HepG2 (cell line): ENCODE data around the gene UNC13D. TPM values are rescaled to one million over a fixed set of nuclear protein-coding genes. Genes with fewer than 3 reads are reported as not detected.

ENCODE experiments used
- CCAR2 ChIP-seq: fragments of 200-400 bp; formaldehyde crosslinking; optimal IDR thresholded peaks from 2 replicates; pipeline ENCODE3; 2018; ENCODE audit warnings: low read depth, mild to moderate bottlenecking, low read length, moderate library complexity
- FLYWCH1 ChIP-seq: sonication (generic); formaldehyde crosslinking; IDR thresholded peaks from 2 replicates; pipeline ENCODE4 v1.8.1; 2023; ENCODE audit warnings: mild to moderate bottlenecking, missing genetic modification reagents
- HDAC2 ChIP-seq: sonication (generic); formaldehyde crosslinking; IDR thresholded peaks from 2 replicates; pipeline ENCODE4 v1.4.0; 2020; ENCODE audit warnings: missing genetic modification reagents
- HNRNPH1 ChIP-seq: fragments of 200-400 bp; formaldehyde crosslinking; optimal IDR thresholded peaks from 2 replicates; pipeline ENCODE3; 2017; ENCODE audit warnings: mild to moderate bottlenecking, low read depth, low read length
- PCBP1 ChIP-seq: fragments of 200-400 bp; formaldehyde crosslinking; IDR thresholded peaks from 2 replicates; pipeline ENCODE4 v1.6.1; 2017; ENCODE audit warnings: mild to moderate bottlenecking, low read depth, low read length, borderline replicate concordance
- RBM22 ChIP-seq: fragments of 200-400 bp; formaldehyde crosslinking; optimal IDR thresholded peaks from 2 replicates; pipeline ENCODE3; 2017; ENCODE audit warnings: mild to moderate bottlenecking, low read length, moderate library complexity
- SIN3B ChIP-seq: fragments of 150-350 bp; IDR thresholded peaks from 2 replicates; pipeline ENCODE4 v1.6.1; 2014; ENCODE audit warnings: low read length
- ZBTB21 ChIP-seq: sonication (generic); formaldehyde crosslinking; IDR thresholded peaks from 2 replicates; pipeline ENCODE4 v1.4.0; 2020; ENCODE audit warnings: missing genetic modification reagents
- ZNF30 ChIP-seq: sonication (generic); formaldehyde crosslinking; IDR thresholded peaks from 2 replicates; pipeline ENCODE4 v1.5.0; 2020; ENCODE audit warnings: mild to moderate bottlenecking, missing genetic modification reagents
- ZNF329 ChIP-seq: sonication (generic); formaldehyde crosslinking; IDR thresholded peaks from 2 replicates; pipeline ENCODE4 v1.9.0; 2021; ENCODE audit warnings: low read depth, mild to moderate bottlenecking, missing genetic modification reagents
- ZNF343 ChIP-seq: sonication (generic); formaldehyde crosslinking; IDR thresholded peaks from 2 replicates; pipeline ENCODE4 v1.4.0; 2020; ENCODE audit warnings: mild to moderate bottlenecking, missing genetic modification reagents
- ZNF383 ChIP-seq: sonication (generic); formaldehyde crosslinking; IDR thresholded peaks from 2 replicates; pipeline ENCODE4 v1.4.0; 2020; ENCODE audit warnings: missing genetic modification reagents, mild to moderate bottlenecking, borderline replicate concordance
- ZNF431 ChIP-seq: sonication (generic); formaldehyde crosslinking; IDR thresholded peaks from 2 replicates; pipeline ENCODE4 v1.9.0; 2022; ENCODE audit warnings: missing genetic modification reagents, low read depth, mild to moderate bottlenecking, borderline replicate concordance
- ZNF510 ChIP-seq: sonication (generic); formaldehyde crosslinking; IDR thresholded peaks from 2 replicates; pipeline ENCODE4 v1.4.0; 2020; ENCODE audit warnings: low read depth, mild to moderate bottlenecking, missing genetic modification reagents
- ZSCAN9 ChIP-seq: IDR thresholded peaks from 2 replicates; pipeline ENCODE4 v1.6.1; 2016; ENCODE audit warnings: borderline replicate concordance
- ZZZ3 ChIP-seq: sonication (generic); formaldehyde crosslinking; IDR thresholded peaks from 2 replicates; pipeline ENCODE4 v1.4.0; 2020; ENCODE audit warnings: missing genetic modification reagents, mild to moderate bottlenecking, borderline replicate concordance
- polyA plus RNA-seq, 8 experiments: library from polyadenylated mRNA; depleted of rRNA in 3 of 8; stranded (reverse) in 7 of 8; unstranded in 1 of 8; fragments of >200 nt; fragmentation: Illumina TruSeq in 4 of 8; extraction: Trizol in 4 of 8; gene quantifications; 2 replicates each; pipeline versions ENCODE4 v1.2.1 to v1.2.3, GENCODE V29; 2011 to 2016; ENCODE audit warnings: low read depth in 4 of 8, missing spikeins in 1 of 8, mixed read lengths in 1 of 8; ENCODE audit not compliant: insufficient read depth in 1 of 8
- total RNA-seq, 5 experiments: library from RNA; depleted of rRNA; stranded (reverse); fragments of >200 nt; fragmentation: Illumina TruSeq; extraction: Trizol; gene quantifications; 2 replicates each; pipeline ENCODE4 v1.2.3, GENCODE V29; 2016; ENCODE audit warnings: low read depth in 1 of 5
- TF ChIP-seq, protein P1 (sequence below): sonication (generic); formaldehyde crosslinking; IDR thresholded peaks from 2 replicates; pipeline ENCODE4 v1.4.0; 2020; ENCODE audit warnings: mild to moderate bottlenecking, missing genetic modification reagents
- TF ChIP-seq, protein P2 (sequence below): sonication (generic); formaldehyde crosslinking; IDR thresholded peaks from 2 replicates; pipeline ENCODE4 v1.5.1; 2020; ENCODE audit warnings: mild to moderate bottlenecking, missing genetic modification reagents, borderline replicate concordance
- TF ChIP-seq, protein P3 (sequence below): IDR thresholded peaks from 2 replicates; pipeline ENCODE4 v1.6.1; 2012; ENCODE audit warnings: inconsistent platforms

The UNC13D gene
- total and polyA plus RNA-seq, 2 of the 13 experiments (the other 11 are each of a cell fraction or from before 2014, with no cell fraction given): 29.7 to 42.7 TPM

DNA sequence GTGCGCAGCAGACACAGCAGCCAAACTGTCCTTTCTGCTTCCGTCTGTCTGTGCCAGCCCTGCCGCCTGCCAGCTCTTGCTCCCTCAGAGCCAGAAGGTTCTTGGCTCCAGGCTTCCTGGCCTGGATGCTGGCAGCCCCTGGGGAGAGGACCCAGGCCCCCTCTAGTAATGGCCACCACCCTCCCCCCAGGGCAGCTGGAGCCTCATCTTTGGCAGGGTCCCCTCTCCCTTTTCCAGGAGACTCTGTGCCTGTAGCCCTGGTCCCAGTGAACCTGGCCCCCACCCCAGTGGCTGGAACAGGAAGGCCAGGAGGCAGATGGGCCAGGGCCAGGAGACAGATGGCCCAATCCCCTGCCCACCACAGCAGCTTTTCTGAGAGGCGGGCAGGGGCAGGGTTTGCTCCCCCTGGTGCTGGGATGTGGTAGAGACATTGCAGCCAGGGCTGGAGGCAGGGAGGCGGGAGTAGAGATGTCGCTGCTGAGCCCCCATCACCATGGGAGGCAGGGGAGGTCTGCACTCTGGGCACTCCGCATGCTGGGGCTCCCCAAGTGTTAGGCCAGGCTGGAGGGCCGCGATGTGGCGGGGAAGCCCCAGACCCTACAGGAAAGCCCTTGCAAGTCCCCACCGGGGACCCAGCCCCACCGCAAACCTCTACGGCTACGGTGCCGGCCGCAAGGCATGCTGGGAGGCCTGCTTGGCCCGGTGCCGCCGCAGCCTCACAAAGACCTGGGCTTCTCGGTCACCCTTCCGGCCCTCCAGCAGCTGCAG is 16.7 kb downstream of the UNC13D start (continued):
- TF ChIP-seq, protein P1, sequence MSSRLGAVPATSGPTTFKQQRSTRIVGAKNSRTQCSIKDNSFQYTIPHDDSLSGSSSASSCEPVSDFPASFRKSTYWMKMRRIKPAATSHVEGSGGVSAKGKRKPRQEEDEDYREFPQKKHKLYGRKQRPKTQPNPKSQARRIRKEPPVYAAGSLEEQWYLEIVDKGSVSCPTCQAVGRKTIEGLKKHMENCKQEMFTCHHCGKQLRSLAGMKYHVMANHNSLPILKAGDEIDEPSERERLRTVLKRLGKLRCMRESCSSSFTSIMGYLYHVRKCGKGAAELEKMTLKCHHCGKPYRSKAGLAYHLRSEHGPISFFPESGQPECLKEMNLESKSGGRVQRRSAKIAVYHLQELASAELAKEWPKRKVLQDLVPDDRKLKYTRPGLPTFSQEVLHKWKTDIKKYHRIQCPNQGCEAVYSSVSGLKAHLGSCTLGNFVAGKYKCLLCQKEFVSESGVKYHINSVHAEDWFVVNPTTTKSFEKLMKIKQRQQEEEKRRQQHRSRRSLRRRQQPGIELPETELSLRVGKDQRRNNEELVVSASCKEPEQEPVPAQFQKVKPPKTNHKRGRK (CRISPR knock-in tag): no peak
- TF ChIP-seq FLYWCH1 (CRISPR knock-in tag) (no peak), SIN3B (no peak), PCBP1 (0 out of 2 replicates have a peak, but pooled peaks have one; percentile 19), ZNF329 (CRISPR knock-in tag) (no peak), ZNF510 (CRISPR knock-in tag) (no peak), HNRNPH1 (no peak), ZNF383 (no peak), ZBTB21 (no peak), HDAC2 (CRISPR knock-in tag) (no peak), CCAR2 (no peak), ZNF343 (no peak), ZNF431 (no peak), ZZZ3 (CRISPR knock-in tag) (no peak), RBM22 (no peak), ZSCAN9 (CRISPR knock-in tag) (no peak), ZNF30 (CRISPR knock-in tag) (no peak)
- TF ChIP-seq, protein P2, sequence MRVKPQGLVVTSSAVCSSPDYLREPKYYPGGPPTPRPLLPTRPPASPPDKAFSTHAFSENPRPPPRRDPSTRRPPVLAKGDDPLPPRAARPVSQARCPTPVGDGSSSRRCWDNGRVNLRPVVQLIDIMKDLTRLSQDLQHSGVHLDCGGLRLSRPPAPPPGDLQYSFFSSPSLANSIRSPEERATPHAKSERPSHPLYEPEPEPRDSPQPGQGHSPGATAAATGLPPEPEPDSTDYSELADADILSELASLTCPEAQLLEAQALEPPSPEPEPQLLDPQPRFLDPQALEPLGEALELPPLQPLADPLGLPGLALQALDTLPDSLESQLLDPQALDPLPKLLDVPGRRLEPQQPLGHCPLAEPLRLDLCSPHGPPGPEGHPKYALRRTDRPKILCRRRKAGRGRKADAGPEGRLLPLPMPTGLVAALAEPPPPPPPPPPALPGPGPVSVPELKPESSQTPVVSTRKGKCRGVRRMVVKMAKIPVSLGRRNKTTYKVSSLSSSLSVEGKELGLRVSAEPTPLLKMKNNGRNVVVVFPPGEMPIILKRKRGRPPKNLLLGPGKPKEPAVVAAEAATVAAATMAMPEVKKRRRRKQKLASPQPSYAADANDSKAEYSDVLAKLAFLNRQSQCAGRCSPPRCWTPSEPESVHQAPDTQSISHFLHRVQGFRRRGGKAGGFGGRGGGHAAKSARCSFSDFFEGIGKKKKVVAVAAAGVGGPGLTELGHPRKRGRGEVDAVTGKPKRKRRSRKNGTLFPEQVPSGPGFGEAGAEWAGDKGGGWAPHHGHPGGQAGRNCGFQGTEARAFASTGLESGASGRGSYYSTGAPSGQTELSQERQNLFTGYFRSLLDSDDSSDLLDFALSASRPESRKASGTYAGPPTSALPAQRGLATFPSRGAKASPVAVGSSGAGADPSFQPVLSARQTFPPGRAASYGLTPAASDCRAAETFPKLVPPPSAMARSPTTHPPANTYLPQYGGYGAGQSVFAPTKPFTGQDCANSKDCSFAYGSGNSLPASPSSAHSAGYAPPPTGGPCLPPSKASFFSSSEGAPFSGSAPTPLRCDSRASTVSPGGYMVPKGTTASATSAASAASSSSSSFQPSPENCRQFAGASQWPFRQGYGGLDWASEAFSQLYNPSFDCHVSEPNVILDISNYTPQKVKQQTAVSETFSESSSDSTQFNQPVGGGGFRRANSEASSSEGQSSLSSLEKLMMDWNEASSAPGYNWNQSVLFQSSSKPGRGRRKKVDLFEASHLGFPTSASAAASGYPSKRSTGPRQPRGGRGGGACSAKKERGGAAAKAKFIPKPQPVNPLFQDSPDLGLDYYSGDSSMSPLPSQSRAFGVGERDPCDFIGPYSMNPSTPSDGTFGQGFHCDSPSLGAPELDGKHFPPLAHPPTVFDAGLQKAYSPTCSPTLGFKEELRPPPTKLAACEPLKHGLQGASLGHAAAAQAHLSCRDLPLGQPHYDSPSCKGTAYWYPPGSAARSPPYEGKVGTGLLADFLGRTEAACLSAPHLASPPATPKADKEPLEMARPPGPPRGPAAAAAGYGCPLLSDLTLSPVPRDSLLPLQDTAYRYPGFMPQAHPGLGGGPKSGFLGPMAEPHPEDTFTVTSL (CRISPR knock-in tag): no peak
- TF ChIP-seq, protein P3, sequence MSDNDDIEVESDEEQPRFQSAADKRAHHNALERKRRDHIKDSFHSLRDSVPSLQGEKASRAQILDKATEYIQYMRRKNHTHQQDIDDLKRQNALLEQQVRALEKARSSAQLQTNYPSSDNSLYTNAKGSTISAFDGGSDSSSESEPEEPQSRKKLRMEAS: no peak; the same call in 1 of the 2 replicates
